Neural crest cell (in vitro differentiated cells): ENCODE data around the gene SWAP70. TPM values are rescaled to one million over a fixed set of nuclear protein-coding genes. Genes with fewer than 3 reads are reported as not detected.

Source experiments
- DNase-seq: peaks from one replicate; pipeline ENCODE4 v3.0.0; 2021; ENCODE audit warnings: low read depth, mixed read lengths, low spot score
- H3K27ac Mint-ChIP-seq: one replicate; pipeline ENCODE4 v1.8.0; 2021; ENCODE audit warnings: mild to moderate bottlenecking, mixed read lengths; ENCODE audit not compliant: unreplicated experiment
- H3K27me3 Mint-ChIP-seq: 2 replicates; pipeline ENCODE4 v1.8.0; 2021; ENCODE audit warnings: low read depth, mild to moderate bottlenecking, mixed read lengths
- H3K36me3 Mint-ChIP-seq: 2 replicates; pipeline ENCODE4 v1.8.0; 2021; ENCODE audit warnings: low read depth, mild to moderate bottlenecking, mixed read lengths
- H3K4me1 Mint-ChIP-seq: 2 replicates; pipeline ENCODE4 v1.8.0; 2021; ENCODE audit warnings: mixed read lengths
- H3K4me3 Mint-ChIP-seq: one replicate; pipeline ENCODE4 v1.8.0; 2021; ENCODE audit warnings: mild to moderate bottlenecking, mixed read lengths
- H3K9me3 Mint-ChIP-seq: 2 replicates; pipeline ENCODE4 v1.8.0; 2021; ENCODE audit warnings: mixed read lengths
- total RNA-seq: library from RNA; stranded (reverse); gene quantifications from 2 replicates; pipeline ENCODE4 v1.2.1, GENCODE V29; 2021
- TF ChIP-seq, protein P1 (sequence below): fragments of 200-600 bp; sonication (generic); conservative IDR thresholded peaks from 2 replicates; pipeline ENCODE4 v1.5.0; 2021; ENCODE audit warnings: antibody characterized with exemption, mild to moderate bottlenecking

The SWAP70 gene
- total RNA-seq, 1 donor from 2014 or later: 18.1 TPM

DNA sequence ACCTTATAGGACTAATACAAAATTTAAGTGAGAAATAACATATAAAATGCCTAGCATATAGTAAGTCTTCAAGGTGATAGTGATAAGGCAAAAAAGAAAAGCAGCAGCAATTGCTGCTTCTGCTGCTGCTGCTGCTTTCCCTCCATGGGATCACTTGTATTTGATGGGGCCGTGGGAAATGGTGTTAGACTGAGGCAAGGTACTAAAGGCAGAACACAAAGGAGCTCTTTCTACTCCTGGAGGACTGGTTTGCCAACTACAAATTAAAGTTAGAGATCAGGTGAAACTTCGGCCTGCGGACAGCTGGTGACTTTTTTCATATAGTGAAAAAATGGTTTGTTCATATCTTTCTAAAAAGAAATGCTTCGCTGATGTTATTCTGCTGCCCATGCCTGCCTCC lies 46.3 kb downstream of the SWAP70 start:
- Mint-ChIP-seq H3K4me3 (no peak overlapping the region), H3K27me3 (no peaks in the 10 kb centered on the region), H3K27ac (no peak overlapping the region), H3K36me3 (peaks cover 4% of the 10 kb centered on the region), H3K4me1 (peaks cover 8% of the 10 kb centered on the region), H3K9me3 (no peaks in the 10 kb centered on the region)
- TF ChIP-seq, protein P1, sequence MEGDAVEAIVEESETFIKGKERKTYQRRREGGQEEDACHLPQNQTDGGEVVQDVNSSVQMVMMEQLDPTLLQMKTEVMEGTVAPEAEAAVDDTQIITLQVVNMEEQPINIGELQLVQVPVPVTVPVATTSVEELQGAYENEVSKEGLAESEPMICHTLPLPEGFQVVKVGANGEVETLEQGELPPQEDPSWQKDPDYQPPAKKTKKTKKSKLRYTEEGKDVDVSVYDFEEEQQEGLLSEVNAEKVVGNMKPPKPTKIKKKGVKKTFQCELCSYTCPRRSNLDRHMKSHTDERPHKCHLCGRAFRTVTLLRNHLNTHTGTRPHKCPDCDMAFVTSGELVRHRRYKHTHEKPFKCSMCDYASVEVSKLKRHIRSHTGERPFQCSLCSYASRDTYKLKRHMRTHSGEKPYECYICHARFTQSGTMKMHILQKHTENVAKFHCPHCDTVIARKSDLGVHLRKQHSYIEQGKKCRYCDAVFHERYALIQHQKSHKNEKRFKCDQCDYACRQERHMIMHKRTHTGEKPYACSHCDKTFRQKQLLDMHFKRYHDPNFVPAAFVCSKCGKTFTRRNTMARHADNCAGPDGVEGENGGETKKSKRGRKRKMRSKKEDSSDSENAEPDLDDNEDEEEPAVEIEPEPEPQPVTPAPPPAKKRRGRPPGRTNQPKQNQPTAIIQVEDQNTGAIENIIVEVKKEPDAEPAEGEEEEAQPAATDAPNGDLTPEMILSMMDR: no peak
- DNase-seq: no peak

DNA sequence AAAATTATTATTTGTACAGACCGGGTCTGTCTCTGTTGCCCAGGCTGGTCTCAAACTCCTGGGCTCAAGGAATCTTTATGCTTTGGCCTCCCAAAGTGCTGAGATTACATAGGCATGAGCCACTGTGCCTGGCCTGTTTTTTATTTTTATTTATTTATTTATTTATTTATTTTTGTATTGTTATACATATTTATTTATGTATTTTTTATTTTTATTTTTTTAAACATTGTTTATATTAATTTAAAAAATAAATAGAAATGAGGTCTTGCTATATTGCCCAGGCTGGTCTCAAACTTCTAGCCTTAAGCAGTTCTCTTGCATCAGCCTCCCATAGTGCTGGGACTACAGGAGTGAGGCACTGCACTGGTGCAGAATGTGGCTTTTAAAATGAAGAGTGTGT lies 47.0 kb downstream of the SWAP70 start:
- no peak overlapping the region for H3K4me3 Mint-ChIP-seq
- no peak for DNase-seq
- peaks cover 5% of the 10 kb centered on the region for H3K36me3 Mint-ChIP-seq
- no peak overlapping the region for H3K27ac Mint-ChIP-seq
- H3K9me3 Mint-ChIP-seq: no peaks in the 10 kb centered on the region
- TF ChIP-seq, protein P1: no peak
- peaks cover 8% of the 10 kb centered on the region for H3K4me1 Mint-ChIP-seq
- no peaks in the 10 kb centered on the region for H3K27me3 Mint-ChIP-seq

DNA sequence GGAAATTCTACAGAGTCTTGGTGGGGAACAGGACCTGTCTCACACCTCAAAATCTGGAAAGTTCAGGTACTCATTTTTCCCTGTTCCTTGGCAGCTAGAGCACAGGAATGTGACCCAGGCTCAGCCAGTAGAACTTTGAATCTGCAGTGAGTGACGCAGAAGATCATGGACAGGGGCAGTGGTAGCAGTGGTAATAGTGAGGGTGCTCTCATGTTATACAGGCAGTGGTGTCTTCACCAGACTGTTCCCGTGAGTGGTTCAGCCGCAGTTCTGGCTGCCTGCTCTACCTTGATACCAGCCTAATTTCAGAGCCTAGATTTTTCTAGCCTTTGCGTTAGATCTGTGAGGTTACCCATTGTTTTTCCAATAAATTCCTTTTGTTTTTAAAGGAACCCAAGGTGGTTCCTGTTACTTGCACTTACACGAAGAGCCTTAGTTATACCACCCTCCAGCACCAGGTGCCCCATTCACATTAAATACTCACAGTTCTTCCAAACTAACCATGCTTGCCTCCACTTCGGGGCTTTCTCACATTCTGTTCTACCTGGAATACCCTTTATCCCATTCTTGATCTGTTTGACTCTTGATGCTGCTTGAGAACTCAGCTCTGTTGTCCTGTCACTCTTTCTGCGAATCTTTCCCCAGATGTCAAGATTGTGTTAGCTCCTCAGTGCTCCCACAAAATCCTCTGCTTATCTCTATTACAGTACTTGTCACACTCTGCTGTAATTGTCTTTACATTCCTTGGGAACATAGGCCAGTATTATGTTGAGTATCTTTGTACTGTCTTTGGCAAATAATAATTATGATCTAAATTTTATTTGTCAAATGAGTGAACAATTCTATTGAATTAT lies 47.8 kb downstream of the SWAP70 start:
- TF ChIP-seq, protein P1: no peak
- peaks cover 11% of the 10 kb centered on the region for H3K4me1 Mint-ChIP-seq
- H3K27ac Mint-ChIP-seq: no peak overlapping the region
- no peak overlapping the region for H3K4me3 Mint-ChIP-seq
- no peak for DNase-seq
- no peaks in the 10 kb centered on the region for H3K27me3 Mint-ChIP-seq
- no peaks in the 10 kb centered on the region for H3K9me3 Mint-ChIP-seq
- H3K36me3 Mint-ChIP-seq: peaks cover 11% of the 10 kb centered on the region

DNA sequence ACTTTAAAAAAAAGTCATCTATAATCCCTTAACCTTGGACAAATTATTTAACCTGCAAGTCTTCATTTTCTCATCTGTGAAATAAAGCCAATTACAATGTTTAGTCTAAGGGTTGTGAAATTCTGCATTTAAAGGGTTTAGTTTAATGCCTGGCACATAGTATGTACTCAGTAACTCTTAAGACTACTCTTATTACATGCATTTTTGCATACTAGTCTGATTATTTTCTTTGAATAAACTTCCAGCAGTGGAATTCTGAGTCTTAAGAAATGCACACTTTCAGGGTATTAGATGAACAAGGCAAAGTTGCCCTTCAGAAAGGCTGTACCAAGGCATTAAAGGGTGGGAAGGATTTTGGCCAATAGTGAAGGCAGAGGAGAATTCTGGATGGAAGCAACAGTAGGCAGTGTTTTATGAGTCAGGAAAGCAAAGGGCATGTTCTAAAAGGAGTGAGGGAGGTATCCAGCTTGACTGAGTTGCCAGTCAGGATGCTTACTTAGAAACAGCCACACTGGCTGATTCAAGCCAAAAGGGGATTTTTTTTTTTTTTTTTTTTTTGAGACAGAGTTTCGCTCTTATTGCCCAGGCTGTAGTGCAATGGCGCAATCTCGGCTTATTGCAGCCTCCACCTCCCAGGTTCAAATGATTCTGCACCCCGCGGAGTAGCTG lies 50.5 kb downstream of the SWAP70 start:
- H3K36me3 Mint-ChIP-seq: peaks cover 11% of the 10 kb centered on the region
- H3K27ac Mint-ChIP-seq: no peak overlapping the region
- no peak overlapping the region for H3K4me3 Mint-ChIP-seq
- no peaks in the 10 kb centered on the region for H3K9me3 Mint-ChIP-seq
- TF ChIP-seq, protein P1: no peak
- DNase-seq: no peak
- peaks cover 22% of the 10 kb centered on the region for H3K4me1 Mint-ChIP-seq
- H3K27me3 Mint-ChIP-seq: no peaks in the 10 kb centered on the region

DNA sequence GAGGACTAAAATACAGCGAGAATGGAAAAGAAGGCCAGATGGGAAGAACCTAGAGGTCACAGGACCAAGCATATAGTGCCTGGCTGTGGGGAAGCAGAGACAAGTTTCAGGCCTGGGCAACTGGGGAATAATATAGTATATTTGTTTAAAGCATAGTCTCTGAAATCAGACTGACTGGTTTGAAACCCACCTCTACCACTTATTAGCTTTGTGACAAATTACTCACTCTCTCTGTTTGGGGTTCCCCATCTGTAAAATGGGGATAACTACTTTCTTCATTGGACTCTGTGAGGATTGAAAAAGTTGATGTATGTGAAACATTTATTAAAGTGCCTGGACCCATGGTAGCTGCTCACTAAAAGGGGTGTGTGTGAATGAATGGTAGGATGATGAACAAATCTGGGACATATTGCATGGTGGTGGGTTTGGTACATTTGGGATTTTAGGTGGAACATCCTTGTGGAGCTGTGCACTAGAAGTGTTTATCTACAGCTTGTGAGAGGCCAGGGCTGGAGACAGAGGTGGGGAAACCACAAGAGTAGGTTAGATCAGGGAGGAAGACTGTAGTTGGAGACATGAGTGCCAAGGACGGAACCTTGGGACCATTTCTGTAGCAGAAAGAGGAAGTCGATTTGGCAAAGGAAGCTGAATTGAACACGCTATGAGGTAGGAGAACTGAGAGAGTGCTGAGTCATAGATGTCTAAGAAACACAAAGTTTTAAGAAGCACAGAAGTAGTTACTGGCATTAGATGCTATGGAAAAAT lies 52.6 kb downstream of the SWAP70 start:
- DNase-seq: no peak
- TF ChIP-seq, protein P1: no peak
- peaks cover 11% of the 10 kb centered on the region for H3K36me3 Mint-ChIP-seq
- no peak overlapping the region for H3K4me3 Mint-ChIP-seq
- H3K4me1 Mint-ChIP-seq: peaks cover 18% of the 10 kb centered on the region
- no peaks in the 10 kb centered on the region for H3K27me3 Mint-ChIP-seq
- no peaks in the 10 kb centered on the region for H3K9me3 Mint-ChIP-seq
- no peak overlapping the region for H3K27ac Mint-ChIP-seq
